HepG2 (cell line): Measurements from ENCODE around the gene ZC3H4.

Experiments
- AHR ChIP-seq: IDR thresholded peaks from 2 replicates; pipeline ENCODE4 v1.6.1; 2018; ENCODE audit warnings: missing genetic modification reagents, missing compliant biosample characterization
- EZH2 ChIP-seq: conservative IDR thresholded peaks from 2 replicates; pipeline ENCODE4 v1.6.1; 2012; ENCODE audit warnings: mild to moderate bottlenecking, low read depth, low read length, moderate library complexity
- GTF2F1 ChIP-seq: fragments of 150-350 bp; IDR thresholded peaks from 2 replicates; pipeline ENCODE4 v1.6.1; 2014; ENCODE audit warnings: low read length
- HMG20A ChIP-seq: IDR thresholded peaks from 2 replicates; pipeline ENCODE4 v1.6.1; 2016; ENCODE audit warnings: borderline replicate concordance
- MYC ChIP-seq: sonication (generic); formaldehyde crosslinking; IDR thresholded peaks from 2 replicates; pipeline ENCODE4 v1.9.0; 2021; ENCODE audit warnings: missing genetic modification reagents, borderline replicate concordance
- SIN3A ChIP-seq: IDR thresholded peaks from 2 replicates; pipeline ENCODE4 v1.6.1; 2011; ENCODE audit warnings: low read depth, mild to moderate bottlenecking, control low read depth, low read length, borderline replicate concordance
- SMAD1 ChIP-seq: sonication (generic); formaldehyde crosslinking; IDR thresholded peaks from 2 replicates; pipeline ENCODE4 v1.4.0; 2020; ENCODE audit warnings: missing genetic modification reagents, low read depth, mild to moderate bottlenecking, borderline replicate concordance
- ZNF431 ChIP-seq: sonication (generic); formaldehyde crosslinking; IDR thresholded peaks from 2 replicates; pipeline ENCODE4 v1.9.0; 2022; ENCODE audit warnings: missing genetic modification reagents, low read depth, mild to moderate bottlenecking, borderline replicate concordance
- ZNF850 ChIP-seq: sonication (generic); formaldehyde crosslinking; conservative IDR thresholded peaks from 2 replicates; pipeline ENCODE4 v1.9.0; 2021; ENCODE audit warnings: mild to moderate bottlenecking, missing genetic modification reagents
- TF ChIP-seq, protein P1 (sequence below): sonication (generic); formaldehyde crosslinking; IDR thresholded peaks from 2 replicates; pipeline ENCODE4 v1.5.0; 2020; ENCODE audit warnings: mild to moderate bottlenecking, missing genetic modification reagents, moderate library complexity

DNA sequence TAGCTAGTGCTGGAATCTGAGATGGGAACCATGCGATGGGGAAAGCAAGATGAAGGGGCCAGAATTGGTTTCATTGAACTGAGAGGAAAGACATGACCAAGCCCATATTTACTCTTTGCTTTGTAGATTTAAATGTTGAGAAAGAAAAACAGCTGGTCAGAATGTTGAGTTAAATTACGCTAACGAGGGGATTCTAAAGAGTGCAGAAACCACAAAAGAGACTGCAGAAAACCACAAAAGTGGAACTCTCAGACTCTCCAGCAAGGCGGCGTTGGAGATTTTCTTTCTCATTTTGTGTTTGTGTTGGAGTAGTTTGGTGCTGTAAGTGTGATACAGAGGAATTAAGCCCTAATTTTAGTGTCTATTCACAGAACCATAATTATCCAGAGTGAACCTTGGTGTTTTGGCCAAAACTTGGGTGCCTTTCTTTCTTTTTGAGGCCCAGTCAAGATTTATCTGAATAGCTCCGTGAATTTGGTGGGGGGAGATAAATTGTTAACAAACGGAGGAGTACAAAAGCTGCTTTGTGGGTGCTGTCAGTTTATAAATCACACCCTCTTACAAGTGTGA is 43.4 kb upstream of the ZC3H4 start:
- TF ChIP-seq ZNF431 (CRISPR knock-in tag) (no peak), SIN3A (no peak), AHR (no peak), ZNF850 (CRISPR knock-in tag) (no peak), EZH2 (no peak), HMG20A (CRISPR knock-in tag) (no peak), SMAD1 (CRISPR knock-in tag) (no peak), MYC (CRISPR knock-in tag) (no peak), GTF2F1 (no peak)
- TF ChIP-seq, protein P1, sequence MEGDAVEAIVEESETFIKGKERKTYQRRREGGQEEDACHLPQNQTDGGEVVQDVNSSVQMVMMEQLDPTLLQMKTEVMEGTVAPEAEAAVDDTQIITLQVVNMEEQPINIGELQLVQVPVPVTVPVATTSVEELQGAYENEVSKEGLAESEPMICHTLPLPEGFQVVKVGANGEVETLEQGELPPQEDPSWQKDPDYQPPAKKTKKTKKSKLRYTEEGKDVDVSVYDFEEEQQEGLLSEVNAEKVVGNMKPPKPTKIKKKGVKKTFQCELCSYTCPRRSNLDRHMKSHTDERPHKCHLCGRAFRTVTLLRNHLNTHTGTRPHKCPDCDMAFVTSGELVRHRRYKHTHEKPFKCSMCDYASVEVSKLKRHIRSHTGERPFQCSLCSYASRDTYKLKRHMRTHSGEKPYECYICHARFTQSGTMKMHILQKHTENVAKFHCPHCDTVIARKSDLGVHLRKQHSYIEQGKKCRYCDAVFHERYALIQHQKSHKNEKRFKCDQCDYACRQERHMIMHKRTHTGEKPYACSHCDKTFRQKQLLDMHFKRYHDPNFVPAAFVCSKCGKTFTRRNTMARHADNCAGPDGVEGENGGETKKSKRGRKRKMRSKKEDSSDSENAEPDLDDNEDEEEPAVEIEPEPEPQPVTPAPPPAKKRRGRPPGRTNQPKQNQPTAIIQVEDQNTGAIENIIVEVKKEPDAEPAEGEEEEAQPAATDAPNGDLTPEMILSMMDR (CRISPR knock-in tag), result no peak
